DND-41 (cell line): ENCODE results near the gene RPUSD4.

Experiments
- CTCF ChIP-seq: IDR thresholded peaks from 2 replicates; pipeline ENCODE4 v1.5.1; 2012; ENCODE audit warnings: borderline replicate concordance, low read length, moderate library complexity, mild to moderate bottlenecking; ENCODE audit not compliant: poor library complexity, severe bottlenecking; ENCODE audit errors: extremely low read depth
- EZH2 ChIP-seq: IDR thresholded peaks from 3 replicates; pipeline ENCODE4 v1.6.1; 2012; ENCODE audit warnings: borderline replicate concordance, low read depth, mild to moderate bottlenecking, moderate library complexity, low read length, inconsistent platforms; ENCODE audit not compliant: severe bottlenecking

DNA sequence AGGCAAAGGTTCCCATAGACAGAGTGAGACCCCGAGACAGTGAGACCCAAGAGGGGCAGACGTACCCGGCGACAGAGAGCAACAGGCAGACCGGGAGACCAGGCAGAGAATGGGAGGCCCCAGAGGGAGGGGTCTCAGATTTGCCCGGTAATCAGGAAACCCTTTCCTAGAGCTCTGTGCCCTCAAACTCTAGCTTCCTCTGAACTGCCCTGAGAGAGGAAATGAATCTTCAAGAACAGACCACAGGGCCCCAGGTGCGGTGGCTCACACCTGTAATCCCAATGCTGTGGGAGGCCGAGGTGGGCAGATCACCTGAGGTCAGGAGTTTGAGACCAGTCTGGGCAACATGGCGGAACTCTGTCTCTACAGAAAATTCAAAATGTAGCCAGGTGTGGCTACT lies 47.7 kb downstream of the RPUSD4 start:
- TF ChIP-seq CTCF (no peak), EZH2 (no peak)
